Measurements from ENCODE around the gene LONP2. TPM values are rescaled to one million over a fixed set of nuclear protein-coding genes. Genes with fewer than 3 reads are reported as not detected.
"Not testable (repeated sequence)": the region's sequence is repeated elsewhere in the genome, so short reads cannot be mapped to it uniquely, and the experiment has no call there.

LONP2 gene
- total RNA-seq, 1 experiment from 2014 or later = 46.8 TPM

- H3K9ac ChIP-seq (ENCODE audit: low read length); H2AFZ ChIP-seq (ENCODE audit: low read depth, low read length, poor library complexity, severe bottlenecking); ATAC-seq; H3K27me3 ChIP-seq (ENCODE audit: insufficient read depth, low read length); H3K27ac ChIP-seq (ENCODE audit: low read depth, low read length); H3K4me2 ChIP-seq (ENCODE audit: low read length); H3K4me3 ChIP-seq (replicated peaks in 1 of 2; ENCODE audit: low read depth in 1 of 2, low read length in 2 of 2); DNase-seq (ENCODE audit: low read depth, low spot score); CTCF ChIA-PET; H3K36me3 ChIP-seq (ENCODE audit: control insufficient read depth in 1 of 2, insufficient read depth in 2 of 2, low read length in 2 of 2); intact Hi-C loops (cut with micrococcal nuclease); H3K9me2 ChIP-seq (ENCODE audit: insufficient read depth); POLR2A ChIA-PET; H3K9me3 ChIP-seq (ENCODE audit: control insufficient read depth in 1 of 2, insufficient read depth in 1 of 2, low read depth in 1 of 2, low read length in 2 of 2); BruUV-seq (replicated peaks); H4K20me1 ChIP-seq (ENCODE audit: insufficient read depth): not testable (repeated sequence)
- Histone ChIP-seq H3K4me1 (ENCODE audit: control insufficient read depth in 1 of 2, insufficient read depth in 2 of 2, low read length in 2 of 2) (peaks cover 25 to 27% of the 10 kb centered on the region in 2 experiments), H3K79me2 (ENCODE audit: insufficient read depth, low read length) (peaks cover 98% of the 10 kb centered on the region)
- RAD21 ChIA-PET (ENCODE audit: low non-redundant PET in 1 of 2, low total read pairs in 2 of 2, uncharacterized antibody in 2 of 2, unreplicated experiment in 2 of 2) = interaction anchor here in 1 of 2 experiments (0.6 kb wide), 1 partner anchor 59 kb away, joined by 3 read pairs; no protein-coding TSS in a partner anchor
Observed at GRCh38 chr16:48370668-48371392, 126.7 kb downstream of the LONP2 start.

GRCh38 chr16:48371393-48371780 lies 127.3 kb downstream of the LONP2 start:
- peaks cover 99% of the 10 kb centered on the region for H3K79me2 ChIP-seq (ENCODE audit: insufficient read depth, low read length)
- H4K20me1 ChIP-seq (ENCODE audit: insufficient read depth) = peaks cover 4% of the 10 kb centered on the region; the same call in 1 of the 2 replicates
- TF ChIP-seq POLR2A (IDR thresholded peaks at IDR 0.05; ENCODE audit: borderline replicate concordance, extremely low read depth, insufficient read depth, insufficient read length) = no peak
- no peak for TF ChIP-seq EZH2phosphoT487 (IDR thresholded peaks at IDR 0.05; ENCODE audit: borderline replicate concordance)
- no peak for TF ChIP-seq MAX (IDR thresholded peaks at IDR 0.05)
- TF ChIP-seq CEBPB (IDR thresholded peaks at IDR 0.05; ENCODE audit: low read depth) = no peak
- TF ChIP-seq ELF1 (IDR thresholded peaks at IDR 0.05; ENCODE audit: borderline replicate concordance, low read depth) = no peak
- TF ChIP-seq ZNF274 (IDR thresholded peaks at IDR 0.05; ENCODE audit: low read depth, low read length) = no peak
- TF ChIP-seq FOSL1 (IDR thresholded peaks at IDR 0.05; ENCODE audit: low read depth) = no peak
- H3K9ac ChIP-seq (ENCODE audit: low read length) = no peak overlapping the region
- no peak overlapping the region for H2AFZ ChIP-seq (ENCODE audit: low read depth, low read length, poor library complexity, severe bottlenecking)
- BruUV-seq (replicated peaks) = no TSS peak
- H3K4me1 ChIP-seq (ENCODE audit: control insufficient read depth in 1 of 2, insufficient read depth in 2 of 2, low read length in 2 of 2) = peaks cover 25 to 26% of the 10 kb centered on the region in 2 experiments
- H3K9me3 ChIP-seq (ENCODE audit: control insufficient read depth in 1 of 2, insufficient read depth in 1 of 2, low read depth in 1 of 2, low read length in 2 of 2) = no peaks in the 10 kb centered on the region
- no peak overlapping the region for H3K27ac ChIP-seq (ENCODE audit: low read depth, low read length)
- H3K4me2 ChIP-seq (ENCODE audit: low read length) = no peak overlapping the region
- CTCF ChIA-PET = no interaction called here
- DNase-seq (ENCODE audit: low read depth, low spot score) (no peak), ATAC-seq (no peak)
- RAD21 ChIA-PET (ENCODE audit: low non-redundant PET in 1 of 2, low total read pairs in 2 of 2, uncharacterized antibody in 2 of 2, unreplicated experiment in 2 of 2) = interaction anchor here in 1 of 2 experiments (0.6 kb wide), 1 partner anchor 60 kb away, joined by 3 read pairs; no protein-coding TSS in a partner anchor
- no peaks in the 10 kb centered on the region for H3K9me2 ChIP-seq (ENCODE audit: insufficient read depth)
- no peak overlapping the region for H3K4me3 ChIP-seq (replicated peaks in 1 of 2; ENCODE audit: low read depth in 1 of 2, low read length in 2 of 2)
- intact Hi-C loops (cut with micrococcal nuclease) = no loop called here
- H3K36me3 ChIP-seq (ENCODE audit: control insufficient read depth in 1 of 2, insufficient read depth in 2 of 2, low read length in 2 of 2) = no peaks in the 10 kb centered on the region
- no peaks in the 10 kb centered on the region for H3K27me3 ChIP-seq (ENCODE audit: insufficient read depth, low read length)
- POLR2A ChIA-PET = no interaction called here

Measured in HCT116 (cell line).